ENCODE measurements around the gene RAD9A.

RAD9A gene

GRCh38 chr11:67429722-67430121 lies 37.9 kb downstream of the RAD9A start:
- no peak for DNase-seq

- DNase-seq = no peak
Observed at GRCh38 chr11:67431346-67432249, 39.8 kb downstream of the RAD9A start.

DNA sequence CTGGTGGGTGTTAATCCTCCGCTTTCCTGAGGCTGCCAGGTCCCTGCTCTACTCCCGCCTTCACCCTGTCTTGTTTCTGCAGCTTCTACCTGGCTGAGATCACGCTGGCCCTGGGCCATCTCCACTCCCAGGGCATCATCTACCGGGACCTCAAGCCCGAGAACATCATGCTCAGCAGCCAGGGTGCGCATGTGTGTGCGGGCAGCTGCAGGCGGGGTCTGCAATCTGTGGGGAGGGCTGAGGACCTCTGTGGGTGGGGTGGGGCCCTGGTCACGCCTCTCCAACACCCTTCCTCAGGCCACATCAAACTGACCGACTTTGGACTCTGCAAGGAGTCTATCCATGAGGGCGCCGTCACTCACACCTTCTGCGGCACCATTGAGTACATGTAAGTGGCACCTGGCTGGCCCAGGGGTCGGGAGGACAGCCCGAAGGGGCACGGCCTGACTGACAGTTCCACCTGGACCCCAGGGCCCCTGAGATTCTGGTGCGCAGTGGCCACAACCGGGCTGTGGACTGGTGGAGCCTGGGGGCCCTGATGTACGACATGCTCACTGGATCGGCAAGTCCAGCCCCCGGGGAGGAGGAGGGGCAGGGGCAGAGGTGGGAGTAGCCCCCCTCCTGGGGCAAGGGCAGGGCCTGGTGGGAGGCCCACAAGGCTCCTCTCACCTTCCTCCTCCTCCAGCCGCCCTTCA lies 41.0 kb downstream of the RAD9A start:
- DNase-seq = no peak

DNA sequence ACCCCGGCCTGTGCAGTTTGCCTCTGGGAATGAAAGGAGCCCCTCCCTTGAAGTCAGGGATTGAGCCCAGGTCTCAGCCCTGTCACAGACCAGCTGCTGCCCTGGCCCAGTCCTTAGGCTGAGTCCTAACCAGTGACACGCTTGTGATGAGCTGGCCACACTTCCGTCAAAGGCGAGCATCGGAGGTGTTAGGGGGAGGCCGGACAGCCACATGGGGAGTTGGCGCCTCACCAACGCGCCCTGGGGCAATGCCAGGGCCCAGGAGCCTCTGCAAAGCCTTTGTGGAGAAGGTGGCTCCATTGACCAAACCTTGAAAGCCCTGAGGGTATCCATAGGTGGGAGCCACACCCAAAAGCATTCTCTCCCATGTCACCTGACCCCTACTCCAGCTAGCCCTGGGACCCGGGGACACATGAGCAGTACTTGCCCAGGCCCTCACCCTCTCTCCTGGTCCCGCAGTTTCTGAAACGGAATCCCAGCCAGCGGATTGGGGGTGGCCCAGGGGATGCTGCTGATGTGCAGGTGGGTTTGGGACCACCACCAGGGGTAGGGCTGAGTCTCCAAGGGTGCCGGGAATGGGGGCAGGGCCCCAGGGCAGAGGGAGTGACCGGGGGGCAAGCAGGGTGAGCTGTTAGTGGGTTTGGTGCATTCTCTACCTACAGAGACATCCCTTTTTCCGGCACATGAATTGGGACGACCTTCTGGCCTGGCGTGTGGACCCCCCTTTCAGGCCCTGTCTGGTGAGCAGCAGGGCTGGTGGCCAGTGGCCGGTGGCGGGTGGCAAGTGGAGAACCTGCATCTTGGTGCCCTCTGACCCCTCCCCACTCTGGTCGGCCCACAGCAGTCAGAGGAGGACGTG lies 42.0 kb downstream of the RAD9A start:
- DNase-seq = no peak

DNA sequence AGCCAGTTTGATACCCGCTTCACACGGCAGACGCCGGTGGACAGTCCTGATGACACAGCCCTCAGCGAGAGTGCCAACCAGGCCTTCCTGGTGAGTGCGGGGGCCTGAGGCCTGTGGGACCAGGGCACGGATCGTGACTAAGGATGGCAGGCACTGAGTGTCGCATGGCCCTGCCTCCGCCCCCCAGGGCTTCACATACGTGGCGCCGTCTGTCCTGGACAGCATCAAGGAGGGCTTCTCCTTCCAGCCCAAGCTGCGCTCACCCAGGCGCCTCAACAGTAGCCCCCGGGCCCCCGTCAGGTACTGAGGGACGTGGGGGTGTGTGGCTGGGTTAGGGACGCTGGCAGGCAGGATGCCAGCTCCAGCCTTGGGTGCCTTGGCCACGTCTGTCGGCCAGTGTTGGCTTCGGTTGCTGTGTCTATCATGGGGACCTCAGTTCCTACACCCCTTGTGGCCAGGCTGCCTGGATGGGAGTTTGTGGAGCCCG lies 42.7 kb downstream of the RAD9A start:
- DNase-seq = no peak

GRCh38 chr11:67435031-67435726 lies 43.4 kb downstream of the RAD9A start:
- DNase-seq = no peak

DNA sequence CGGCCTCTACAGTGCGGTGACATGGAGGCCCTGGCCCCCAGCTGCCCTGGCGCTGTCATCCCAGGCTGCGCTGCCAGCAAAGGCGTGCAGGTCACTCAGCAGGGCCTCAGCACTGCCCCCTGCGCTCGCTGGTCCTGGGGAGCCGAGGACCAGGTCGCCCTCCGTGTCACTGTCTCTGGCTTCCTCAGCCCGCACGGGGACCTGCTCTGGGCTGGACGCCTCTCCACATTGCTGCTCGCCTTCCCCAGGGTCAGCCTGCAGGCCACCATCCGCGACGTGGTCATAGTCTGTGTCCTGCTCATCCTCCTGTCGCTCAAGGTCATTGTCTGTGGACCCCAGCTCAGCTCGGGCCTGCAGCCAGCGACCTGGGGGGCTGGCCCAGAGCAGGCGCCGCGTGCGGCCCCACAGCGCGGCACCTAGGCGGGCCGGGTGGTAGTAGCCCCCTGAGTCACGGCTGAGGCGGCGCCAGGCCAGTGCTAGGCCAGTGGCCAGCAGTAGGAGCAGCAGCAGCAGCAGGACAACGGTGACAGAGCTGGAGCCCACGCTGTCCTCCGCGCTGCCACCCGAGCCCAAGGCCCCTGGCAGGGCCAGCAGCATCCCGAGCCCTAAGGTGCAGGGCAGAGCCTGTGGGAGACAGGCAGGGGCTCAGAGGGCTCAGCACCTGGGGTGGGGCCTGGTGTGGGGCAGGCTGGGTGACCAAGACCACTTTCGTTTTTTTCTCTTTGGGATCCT lies 44.1 kb downstream of the RAD9A start:
- DNase-seq = no peak

DNA sequence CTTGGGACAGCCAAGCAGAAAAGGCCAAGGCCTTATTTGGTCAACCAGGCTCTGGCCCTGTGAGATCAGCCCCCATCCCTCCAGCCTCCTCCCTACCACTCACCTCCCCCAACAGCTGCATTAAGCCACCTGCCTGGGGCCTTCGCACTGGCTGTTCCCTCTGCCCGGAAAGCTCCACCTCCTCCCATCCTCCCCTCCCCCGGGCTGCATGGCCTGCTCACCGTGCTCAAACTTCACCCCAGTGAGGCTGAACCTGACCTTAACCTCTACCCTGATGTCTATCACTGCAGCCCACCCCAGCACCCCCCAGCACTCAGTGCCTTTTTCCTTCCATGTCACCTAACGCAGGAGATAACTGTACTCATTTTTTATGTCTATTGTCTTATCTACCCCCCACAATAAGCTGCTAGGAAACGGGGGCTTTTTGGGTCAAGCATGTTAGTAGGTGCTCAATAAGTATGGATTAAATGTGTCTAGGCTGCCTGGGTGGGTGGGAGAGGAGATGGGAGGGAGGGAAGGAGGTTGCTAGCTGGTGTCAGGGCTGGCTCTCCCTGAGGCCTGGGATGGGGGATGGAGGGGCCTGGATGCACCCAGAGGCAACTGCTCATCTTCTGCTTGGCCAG lies 44.8 kb downstream of the RAD9A start:
- DNase-seq = no peak

- no peak for DNase-seq
Observed at GRCh38 chr11:67437082-67437808, 45.5 kb downstream of the RAD9A start, which contains the start of gene PTPRCAP. Gene PTPRCAP (minus strand): TSS chr11:67437682. CDS start chr11:67437619, 63 bp downstream.

GRCh38 chr11:67437809-67438157 lies 46.0 kb downstream of the RAD9A start:
- no peak for DNase-seq

- DNase-seq = no peak
Observed at GRCh38 chr11:67438158-67438902, 46.5 kb downstream of the RAD9A start.

DNA sequence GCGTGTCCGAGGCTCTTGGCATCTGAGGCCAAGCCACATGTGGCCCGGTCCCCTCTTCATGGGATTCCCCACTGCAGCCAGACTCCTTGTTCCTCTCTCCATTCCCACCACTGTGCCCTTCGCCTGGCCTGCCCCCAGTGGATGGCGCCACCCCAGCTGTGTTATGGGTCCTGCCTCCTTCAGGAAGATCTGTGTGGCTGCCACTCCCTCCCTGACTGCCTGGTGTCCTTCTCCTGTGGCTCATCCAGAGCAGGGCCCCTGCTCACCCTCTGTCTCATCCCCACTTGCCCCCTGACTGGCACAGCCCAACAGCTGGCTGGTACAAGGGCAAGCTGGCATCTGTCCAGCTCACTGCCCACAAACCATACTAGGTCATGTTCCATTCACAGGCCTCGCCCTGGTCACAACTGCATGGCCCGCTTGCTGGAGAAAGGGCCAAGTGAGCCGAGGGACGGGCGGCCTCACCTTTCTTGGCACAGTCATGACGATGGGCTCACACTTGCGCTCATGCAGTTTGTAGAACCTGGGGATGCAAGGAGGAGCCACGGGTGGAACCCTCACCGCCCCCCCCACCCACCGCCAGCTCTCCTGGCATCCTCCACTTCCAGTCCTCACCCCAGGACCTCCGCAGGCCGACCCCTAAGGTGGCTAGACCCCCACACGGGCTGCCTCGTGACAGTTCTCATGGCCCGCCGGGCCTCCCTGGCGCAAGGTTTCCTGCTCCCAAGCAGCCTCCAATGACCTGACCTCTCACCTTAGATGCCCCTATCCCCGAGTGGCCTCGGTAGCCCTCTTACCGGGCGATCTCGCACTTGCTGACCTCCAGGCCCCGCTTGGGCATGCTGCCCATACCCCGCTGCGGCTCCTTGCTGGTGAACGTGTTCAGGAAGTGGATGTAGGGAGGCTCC lies 47.8 kb downstream of the RAD9A start:
- no peak for DNase-seq

DNA sequence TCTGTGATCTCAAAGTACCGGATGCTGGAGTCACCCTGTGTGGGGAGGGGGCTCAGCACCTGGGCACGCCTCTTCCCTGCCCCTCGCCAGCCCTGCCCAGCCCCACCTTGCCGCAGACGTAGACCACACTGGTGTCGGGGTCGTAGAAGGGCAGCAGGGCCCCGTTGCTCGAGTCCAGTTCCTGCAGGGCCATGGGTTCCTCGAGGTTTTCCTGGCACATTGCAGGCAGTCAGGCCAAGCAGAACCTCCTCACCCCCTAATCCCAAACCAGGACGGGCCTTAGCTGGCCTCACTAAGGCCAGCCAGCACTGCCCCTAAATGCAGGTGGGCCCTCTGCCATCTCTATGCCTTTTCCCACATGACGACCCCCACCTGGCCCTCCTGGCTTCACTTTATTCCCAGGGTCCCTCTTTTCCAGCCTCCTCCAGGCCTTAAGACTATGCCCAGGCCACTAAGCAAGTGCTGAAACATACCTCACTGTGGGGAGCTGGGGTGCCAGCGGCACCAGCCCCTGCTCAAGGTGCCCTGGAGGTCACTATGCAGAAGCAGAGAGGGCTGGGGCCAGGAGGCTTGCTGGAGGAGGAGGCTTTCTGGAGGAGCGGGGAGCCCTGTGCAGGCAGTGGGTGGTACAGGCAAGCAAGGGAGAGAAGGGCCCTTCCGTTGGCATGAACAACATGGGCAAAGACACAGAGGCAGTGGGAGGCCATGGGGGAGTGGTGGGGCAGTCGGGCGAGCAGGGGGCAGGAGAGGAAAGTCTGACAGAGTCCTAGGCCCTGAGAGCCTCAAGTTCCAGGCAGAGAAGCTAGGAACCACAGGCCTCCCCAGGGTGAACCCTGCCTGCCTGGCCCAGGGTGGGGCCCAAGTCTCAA lies 48.7 kb downstream of the RAD9A start:
- no peak for DNase-seq

- no peak for DNase-seq
Observed at GRCh38 chr11:67441098-67441563, 49.3 kb downstream of the RAD9A start.

GRCh38 chr11:67441731-67442351 lies 50.1 kb downstream of the RAD9A start:
- no peak for DNase-seq

DNA sequence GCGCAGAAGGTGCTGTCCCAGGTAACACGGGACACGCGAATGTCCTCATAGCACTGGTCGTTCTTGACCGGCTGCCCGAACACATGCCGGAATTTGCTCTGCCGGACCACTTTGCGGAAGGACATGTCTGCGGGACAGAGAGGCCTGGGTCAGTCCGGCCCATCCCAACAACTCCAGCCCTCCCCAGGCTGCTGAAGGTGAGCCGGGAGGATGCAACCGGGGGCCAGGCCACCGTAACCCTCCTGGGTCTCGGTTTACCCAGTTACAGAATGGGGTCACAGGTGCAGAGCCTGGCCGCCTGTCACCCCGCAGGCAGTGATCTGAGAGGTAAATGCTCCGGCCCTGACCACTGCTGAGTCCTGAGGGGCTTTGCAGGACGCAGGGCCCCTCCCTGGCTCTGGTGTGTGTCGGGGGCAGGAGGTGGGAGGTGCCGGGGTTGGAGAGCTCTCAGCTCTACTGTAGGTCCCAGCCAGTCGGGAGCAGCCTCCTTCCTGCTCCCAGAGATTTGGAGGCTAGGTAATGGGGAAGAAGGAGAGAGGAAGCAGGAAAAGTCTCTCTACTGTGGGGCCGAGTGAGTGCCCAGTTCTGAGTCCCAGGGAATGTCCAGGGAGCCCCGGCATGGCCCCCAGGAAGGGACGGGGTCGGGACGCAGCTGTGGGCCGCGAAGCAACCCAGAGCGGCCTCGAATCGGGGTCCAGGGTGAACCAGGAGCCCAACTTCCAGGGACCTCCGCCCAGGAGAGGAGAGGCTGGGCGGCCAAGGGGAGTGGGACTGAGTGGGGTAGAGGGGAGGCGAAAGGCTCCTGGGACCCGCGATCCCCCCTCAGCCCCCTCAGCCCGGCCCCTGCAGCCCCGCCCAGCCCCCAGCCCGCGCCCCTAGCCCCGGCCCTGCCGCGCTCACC lies 51.0 kb downstream of the RAD9A start:
- no peak for DNase-seq
